AG09309 (cell line): ENCODE measurements around the gene PCDH1.

Source experiments
- DNase-seq: peaks from one replicate; pipeline ENCODE4 v3.0.0-alpha.2; 2010; ENCODE audit warnings: low read depth
- H3K4me3 ChIP-seq: 2 replicates; pipeline ENCODE4 v1.5.1; 2011; ENCODE audit warnings: mild to moderate bottlenecking, low read depth, low read length, moderate library complexity; ENCODE audit not compliant: control insufficient read depth
- TF ChIP-seq, protein P1 (sequence below): IDR thresholded peaks from 2 replicates; pipeline ENCODE4 v1.5.1; 2011; ENCODE audit warnings: mild to moderate bottlenecking, low read depth, low read length, inconsistent platforms; ENCODE audit not compliant: insufficient read depth, control insufficient read depth; ENCODE audit errors: missing control alignments

PCDH1 gene

GRCh38 chr5:141850244-141850768 lies 27.9 kb downstream of the PCDH1 start:
- TF ChIP-seq, protein P1, sequence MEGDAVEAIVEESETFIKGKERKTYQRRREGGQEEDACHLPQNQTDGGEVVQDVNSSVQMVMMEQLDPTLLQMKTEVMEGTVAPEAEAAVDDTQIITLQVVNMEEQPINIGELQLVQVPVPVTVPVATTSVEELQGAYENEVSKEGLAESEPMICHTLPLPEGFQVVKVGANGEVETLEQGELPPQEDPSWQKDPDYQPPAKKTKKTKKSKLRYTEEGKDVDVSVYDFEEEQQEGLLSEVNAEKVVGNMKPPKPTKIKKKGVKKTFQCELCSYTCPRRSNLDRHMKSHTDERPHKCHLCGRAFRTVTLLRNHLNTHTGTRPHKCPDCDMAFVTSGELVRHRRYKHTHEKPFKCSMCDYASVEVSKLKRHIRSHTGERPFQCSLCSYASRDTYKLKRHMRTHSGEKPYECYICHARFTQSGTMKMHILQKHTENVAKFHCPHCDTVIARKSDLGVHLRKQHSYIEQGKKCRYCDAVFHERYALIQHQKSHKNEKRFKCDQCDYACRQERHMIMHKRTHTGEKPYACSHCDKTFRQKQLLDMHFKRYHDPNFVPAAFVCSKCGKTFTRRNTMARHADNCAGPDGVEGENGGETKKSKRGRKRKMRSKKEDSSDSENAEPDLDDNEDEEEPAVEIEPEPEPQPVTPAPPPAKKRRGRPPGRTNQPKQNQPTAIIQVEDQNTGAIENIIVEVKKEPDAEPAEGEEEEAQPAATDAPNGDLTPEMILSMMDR = no peak
- DNase-seq = no peak
- peak overlapping the region; percentile 90 for H3K4me3 ChIP-seq

GRCh38 chr5:141849415-141850243 lies 28.6 kb downstream of the PCDH1 start:
- peak overlapping the region; percentile 90 for H3K4me3 ChIP-seq
- TF ChIP-seq, protein P1 = no peak
- no peak for DNase-seq

DNA sequence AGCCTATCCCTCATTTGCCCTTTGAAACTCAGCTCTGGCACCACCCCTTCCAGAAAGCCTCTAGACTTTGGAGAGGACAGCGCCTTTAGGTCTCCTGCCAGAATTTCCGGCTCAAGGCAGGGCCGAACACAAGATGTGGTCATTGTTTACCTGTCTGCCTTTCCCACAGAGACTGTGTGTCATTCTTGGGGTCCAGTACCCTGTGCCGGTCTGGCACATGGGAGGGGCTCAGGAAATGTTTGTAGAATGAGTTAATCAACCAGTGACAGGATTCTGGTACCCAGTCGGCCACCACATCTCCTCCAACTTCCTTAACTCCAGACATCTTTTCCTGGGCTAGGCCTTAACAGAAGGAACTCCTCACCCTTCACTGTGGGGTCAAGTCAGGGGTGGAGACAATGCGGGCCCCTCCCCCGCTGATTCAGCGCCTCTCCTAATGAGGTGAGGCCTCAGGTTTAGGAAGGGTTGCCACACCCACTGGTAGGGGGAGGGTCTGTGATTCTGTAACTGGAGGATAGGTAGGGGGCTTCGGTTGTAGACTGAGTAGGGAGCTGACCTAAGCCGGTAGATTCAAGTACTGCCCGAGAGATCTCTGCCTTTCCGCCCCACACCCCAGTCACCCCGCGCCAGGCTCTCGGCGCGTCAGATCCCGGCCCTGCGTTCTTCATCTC lies 29.3 kb downstream of the PCDH1 start:
- H3K4me3 ChIP-seq = peak overlapping the region; percentile 90
- TF ChIP-seq, protein P1 = no peak
- no peak for DNase-seq

GRCh38 chr5:141846031-141846430 lies 32.2 kb downstream of the PCDH1 start:
- no peak overlapping the region for H3K4me3 ChIP-seq
- no peak for DNase-seq
- TF ChIP-seq, protein P1 = no peak

DNA sequence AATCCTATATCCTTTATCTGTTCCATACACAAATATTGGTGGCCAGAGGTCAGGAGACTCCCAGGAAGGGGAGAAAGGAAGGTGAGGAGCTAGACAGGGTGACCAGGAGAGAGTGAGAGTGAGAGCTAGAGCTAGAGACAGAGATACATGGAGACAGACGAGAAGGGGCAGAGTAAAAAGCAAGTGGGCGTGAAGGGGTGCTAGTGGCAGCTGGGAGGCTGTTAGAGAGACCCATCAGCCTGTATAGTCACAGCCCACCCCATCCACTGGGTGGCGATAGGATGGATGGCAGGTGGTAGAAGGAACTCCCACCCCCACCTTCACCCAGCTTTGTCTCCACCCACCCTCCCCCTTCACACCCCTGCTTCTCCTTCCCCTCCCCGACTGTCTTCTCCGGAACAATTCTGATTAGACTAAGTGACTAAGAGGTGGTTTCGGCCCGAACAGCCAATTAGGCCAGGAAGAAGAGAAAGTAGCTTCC lies 32.8 kb downstream of the PCDH1 start:
- DNase-seq = no peak
- TF ChIP-seq, protein P1 = no peak
- H3K4me3 ChIP-seq = no peak overlapping the region

DNA sequence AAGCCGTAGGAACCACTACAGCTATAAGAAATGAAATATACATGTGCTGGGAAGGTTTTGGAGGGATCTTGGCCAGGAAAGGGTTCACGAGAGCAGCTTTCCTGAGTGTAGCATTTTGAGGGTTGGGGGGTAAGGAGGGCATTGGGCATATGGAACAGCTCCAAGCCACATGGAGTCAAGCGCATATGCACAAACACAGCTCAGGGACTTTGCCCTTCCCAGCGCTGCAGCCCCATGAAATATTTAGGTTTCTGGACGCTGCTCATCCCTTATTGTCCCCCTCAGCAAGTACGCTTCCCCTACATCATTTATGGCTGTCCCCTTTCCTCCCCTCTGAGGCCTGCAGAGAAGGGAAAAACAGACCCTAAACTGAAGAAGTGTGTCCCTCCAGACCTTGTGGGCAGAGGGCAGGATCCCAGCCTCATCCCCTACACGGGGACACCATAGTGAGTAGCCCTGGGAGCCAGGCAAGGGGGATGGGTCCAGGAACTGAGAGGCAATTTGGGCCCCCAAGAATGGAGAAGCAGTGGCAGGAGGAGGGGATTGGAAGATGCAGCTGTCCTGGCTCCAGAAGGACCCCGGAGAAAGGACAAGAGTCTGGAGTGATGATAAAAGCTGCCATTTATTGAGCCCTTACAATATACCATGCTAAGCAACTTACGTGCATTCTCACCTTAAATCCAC lies 33.7 kb downstream of the PCDH1 start:
- no peak for DNase-seq
- TF ChIP-seq, protein P1 = no peak
- no peak overlapping the region for H3K4me3 ChIP-seq
